ENCODE results near the gene GPC3.
"Not testable (repeated sequence)": the region's sequence is repeated elsewhere in the genome, so short reads cannot be mapped to it uniquely, and the experiment has no call there.

The GPC3 gene

GRCh38 chrX:133746593-133746992 lies 238.8 kb downstream of the GPC3 start:
- no peak for DNase-seq

- peak; percentile 16 for DNase-seq
Observed at GRCh38 chrX:133745349-133745748, 240.0 kb downstream of the GPC3 start.

GRCh38 chrX:133742602-133743305 lies 242.6 kb downstream of the GPC3 start:
- no peak for DNase-seq

GRCh38 chrX:133741303-133741702 lies 244.1 kb downstream of the GPC3 start:
- DNase-seq: no peak

GRCh38 chrX:133726642-133727041 lies 258.8 kb downstream of the GPC3 start:
- DNase-seq: no peak

GRCh38 chrX:133726211-133726630 lies 259.2 kb downstream of the GPC3 start:
- no peak for DNase-seq

- DNase-seq: no peak
Observed at GRCh38 chrX:133723930-133724329, 261.5 kb downstream of the GPC3 start.

GRCh38 chrX:133722756-133723155 lies 262.6 kb downstream of the GPC3 start:
- DNase-seq: no peak

- DNase-seq: not testable (repeated sequence)
Observed at GRCh38 chrX:133720269-133720668, 265.1 kb downstream of the GPC3 start.

GRCh38 chrX:133715715-133716114 lies 269.7 kb downstream of the GPC3 start:
- DNase-seq: no peak

- DNase-seq: no peak
Observed at GRCh38 chrX:133709501-133709900, 275.9 kb downstream of the GPC3 start.

GRCh38 chrX:133706890-133707289 lies 278.5 kb downstream of the GPC3 start:
- no peak for DNase-seq

GRCh38 chrX:133702230-133702629 lies 283.2 kb downstream of the GPC3 start:
- DNase-seq: no peak

GRCh38 chrX:133699023-133699728 lies 286.2 kb downstream of the GPC3 start:
- no peak for DNase-seq

- no peak for DNase-seq
Observed at GRCh38 chrX:133698298-133698697, 287.1 kb downstream of the GPC3 start.

GRCh38 chrX:133697656-133698055 lies 287.7 kb downstream of the GPC3 start:
- no peak for DNase-seq

- DNase-seq: no peak
Observed at GRCh38 chrX:133689997-133690599, 295.3 kb downstream of the GPC3 start.

- no peak for DNase-seq
Observed at GRCh38 chrX:133685822-133686221, 299.6 kb downstream of the GPC3 start.

- DNase-seq: no peak
Observed at GRCh38 chrX:133681897-133682296, 303.5 kb downstream of the GPC3 start.

GRCh38 chrX:133681421-133681820 lies 304.0 kb downstream of the GPC3 start:
- no peak for DNase-seq

GRCh38 chrX:133677123-133678063 lies 308.0 kb downstream of the GPC3 start:
- DNase-seq: no peak

- DNase-seq: no peak
Observed at GRCh38 chrX:133676344-133677122, 308.9 kb downstream of the GPC3 start.

Measured in CD4-positive, alpha-beta T cell treated with Interleukin-12 subunit alpha and Interleukin-12 subunit beta, for 1 hour (primary cell).